Effector memory CD8-positive, alpha-beta T cell (primary cell): ENCODE results near the gene PAPLN.

ENCODE experiments used
- ATAC-seq: fragments of 150-1000 bp; cut with Tn5 transposase; replicated peaks from 2 replicates; pipeline ENCODE4 v1.10.0; 2021; ENCODE audit warnings: mild to moderate bottlenecking, moderate library complexity
- DNase-seq, 3 experiments: peaks; one replicate each; pipeline ENCODE4 v3.0.0; 2021
- H3K27ac Mint-ChIP-seq, 2 donors: one replicate each; pipeline ENCODE4 v1.8.0; 2022; ENCODE audit warnings: mild to moderate bottlenecking in 2 of 2, mixed read lengths in 2 of 2, moderate library complexity in 2 of 2
- H3K27me3 Mint-ChIP-seq, 2 donors: one replicate each; pipeline ENCODE4 v1.8.0; 2022; ENCODE audit warnings: mixed read lengths in 2 of 2
- H3K36me3 Mint-ChIP-seq: one replicate; pipeline ENCODE4 v1.8.0; 2022; ENCODE audit warnings: mild to moderate bottlenecking, moderate library complexity, mixed read lengths; ENCODE audit not compliant: insufficient read depth
- H3K4me1 Mint-ChIP-seq, 2 donors: one replicate each; pipeline ENCODE4 v1.8.0; 2022; ENCODE audit warnings: low read depth in 2 of 2, mixed read lengths in 2 of 2
- H3K4me3 Mint-ChIP-seq, 2 donors: one replicate each; pipeline ENCODE4 v1.8.0; 2022; ENCODE audit warnings: mild to moderate bottlenecking in 2 of 2, mixed read lengths in 2 of 2, moderate library complexity in 2 of 2
- H3K9me3 Mint-ChIP-seq, 2 donors: one replicate each; pipeline ENCODE4 v1.8.0; 2022; ENCODE audit warnings: mixed read lengths in 2 of 2

PAPLN gene

DNA sequence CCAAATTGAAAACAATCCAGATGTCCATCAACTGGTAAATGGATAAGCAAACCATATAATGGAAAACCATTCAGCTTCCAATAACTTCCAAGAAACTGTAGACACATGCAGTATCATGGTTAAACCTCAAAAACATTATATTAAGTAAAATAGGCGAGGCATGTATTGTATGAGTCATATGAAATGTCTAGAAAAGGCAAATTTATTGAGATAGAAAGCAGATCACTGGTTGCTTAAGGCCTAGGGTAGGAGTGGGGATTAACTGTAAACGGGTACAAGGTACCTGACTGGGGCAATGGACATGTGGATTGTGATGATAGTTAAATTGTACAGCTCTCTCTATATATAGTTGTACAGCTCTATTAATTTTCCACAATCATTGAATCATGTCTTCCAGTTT, 21.3 kb upstream of the PAPLN start:
- H3K27me3 Mint-ChIP-seq = no peaks in the 10 kb centered on the region
- no peaks in the 10 kb centered on the region for H3K9me3 Mint-ChIP-seq
- no peaks in the 10 kb centered on the region for H3K4me1 Mint-ChIP-seq
- H3K27ac Mint-ChIP-seq = no peak overlapping the region
- peaks cover 79% of the 10 kb centered on the region for H3K36me3 Mint-ChIP-seq
- no peak overlapping the region for H3K4me3 Mint-ChIP-seq
- no peak for ATAC-seq
- DNase-seq = no peak

DNA sequence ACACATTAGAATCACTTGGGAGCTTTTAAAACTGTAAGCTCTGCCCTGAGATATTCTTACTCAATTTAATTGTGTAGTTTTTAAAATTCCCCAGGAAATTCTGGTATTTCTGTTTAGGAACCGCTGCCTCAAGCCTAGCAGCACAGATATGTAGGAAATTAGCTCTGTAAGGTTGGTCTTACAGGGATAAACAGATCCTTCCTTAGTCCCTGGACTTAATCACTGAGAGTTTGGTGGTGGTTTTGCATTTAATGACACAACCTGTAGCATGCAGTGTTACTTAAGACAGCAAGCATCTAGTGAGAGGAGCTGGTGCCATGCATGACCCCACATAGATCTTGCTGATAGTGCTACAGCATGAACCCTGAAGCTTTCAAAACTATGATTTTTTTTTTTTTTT, 19.9 kb upstream of the PAPLN start:
- Mint-ChIP-seq H3K27me3 (no peaks in the 10 kb centered on the region), H3K4me1 (no peaks in the 10 kb centered on the region), H3K36me3 (peaks cover 74% of the 10 kb centered on the region), H3K4me3 (no peak overlapping the region), H3K27ac (no peak overlapping the region), H3K9me3 (no peaks in the 10 kb centered on the region)
- DNase-seq (no peak), ATAC-seq (no peak)

DNA sequence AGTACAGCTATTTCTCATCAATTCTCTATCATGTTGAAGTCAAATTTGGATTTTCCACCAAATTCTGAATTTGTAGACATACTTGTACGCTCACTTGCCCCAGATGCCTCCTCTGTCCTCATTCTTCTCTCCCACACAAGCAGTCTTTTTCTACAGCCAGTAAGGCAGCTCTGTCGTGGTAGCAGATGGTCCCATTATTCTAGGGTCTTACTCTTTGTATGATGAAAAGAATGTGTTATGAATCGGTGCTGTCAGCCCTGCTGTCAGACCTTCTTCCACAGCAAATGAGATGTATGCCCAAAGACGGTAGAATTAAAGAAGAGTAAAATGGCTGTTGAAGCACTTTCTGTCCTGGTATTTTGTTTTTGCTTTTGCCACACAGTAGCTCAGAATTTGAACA, 17.2 kb upstream of the PAPLN start:
- DNase-seq (no peak), ATAC-seq (no peak)
- peaks cover 57% of the 10 kb centered on the region for H3K36me3 Mint-ChIP-seq
- no peak overlapping the region for H3K4me3 Mint-ChIP-seq
- no peaks in the 10 kb centered on the region for H3K4me1 Mint-ChIP-seq
- no peaks in the 10 kb centered on the region for H3K9me3 Mint-ChIP-seq
- no peaks in the 10 kb centered on the region for H3K27me3 Mint-ChIP-seq
- H3K27ac Mint-ChIP-seq = peak overlapping the region in 1 of 2 donors; percentile 0

DNA sequence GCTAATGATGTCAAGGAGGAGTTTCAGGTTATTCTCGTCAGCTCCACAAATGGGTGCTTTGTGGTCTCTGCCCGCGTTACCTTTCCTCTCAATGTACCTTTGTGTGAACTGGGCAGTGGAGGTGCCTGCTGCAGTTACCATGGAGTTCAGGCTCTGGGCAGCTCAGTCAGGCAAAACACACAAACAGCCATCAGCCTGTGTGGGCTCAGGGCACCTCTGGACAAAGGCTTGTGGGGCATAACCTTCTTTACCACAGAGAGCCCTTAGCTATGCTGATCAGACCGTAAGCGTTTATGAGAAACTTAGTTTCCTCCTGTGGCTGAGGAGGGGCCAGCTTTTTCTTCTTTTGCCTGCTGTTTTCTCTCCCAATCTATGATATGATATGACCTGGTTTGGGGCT, 16.7 kb upstream of the PAPLN start:
- Mint-ChIP-seq H3K9me3 (no peaks in the 10 kb centered on the region), H3K4me1 (no peaks in the 10 kb centered on the region), H3K4me3 (no peak overlapping the region), H3K27ac (peak overlapping the region in 1 of 2 donors; percentile 0), H3K36me3 (peaks cover 55% of the 10 kb centered on the region), H3K27me3 (no peaks in the 10 kb centered on the region)
- DNase-seq (no peak), ATAC-seq (no peak)

DNA sequence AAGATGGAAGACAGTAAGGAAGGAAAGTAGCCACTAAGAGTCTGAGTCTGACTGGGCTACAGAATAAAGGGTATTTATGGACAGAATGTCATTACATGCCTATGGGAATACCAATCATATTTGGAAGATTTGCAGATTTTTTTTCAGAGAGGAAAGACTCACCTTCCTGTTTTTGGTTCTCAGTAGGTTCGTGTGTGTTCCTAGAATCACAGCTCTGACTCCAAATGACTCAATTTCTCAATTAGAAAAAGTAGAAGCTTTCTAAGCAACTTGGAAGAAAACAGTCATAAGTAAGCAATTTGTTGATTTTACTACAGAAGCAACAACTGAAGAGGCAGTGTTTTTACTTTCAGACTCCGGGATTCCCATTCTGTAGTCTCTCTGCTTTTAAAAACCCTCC, 15.4 kb upstream of the PAPLN start:
- DNase-seq (no peak), ATAC-seq (no peak)
- no peaks in the 10 kb centered on the region for H3K9me3 Mint-ChIP-seq
- no peaks in the 10 kb centered on the region for H3K4me1 Mint-ChIP-seq
- H3K27ac Mint-ChIP-seq = peak overlapping the region in 1 of 2 donors; percentile 23
- no peak overlapping the region for H3K4me3 Mint-ChIP-seq
- no peaks in the 10 kb centered on the region for H3K27me3 Mint-ChIP-seq
- peaks cover 51% of the 10 kb centered on the region for H3K36me3 Mint-ChIP-seq

DNA sequence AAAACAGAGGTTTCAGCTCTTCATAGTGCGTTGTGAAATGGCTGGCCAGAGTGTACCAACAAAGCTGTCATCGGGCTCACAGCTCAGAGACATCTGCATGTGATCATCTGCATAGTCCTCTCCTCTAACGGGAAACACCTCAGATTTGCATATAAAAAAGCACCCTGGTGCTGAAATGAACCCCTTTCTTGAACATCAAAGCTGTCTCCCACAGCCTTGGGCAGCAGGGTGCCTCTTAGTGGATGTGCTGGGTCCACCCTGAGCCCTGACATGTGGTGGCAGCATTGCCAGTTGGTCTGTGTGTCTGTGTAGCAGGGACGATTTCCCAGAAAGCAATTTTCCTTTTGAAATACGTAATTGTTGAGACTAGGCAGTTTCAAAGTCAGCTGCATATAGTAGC, 14.3 kb upstream of the PAPLN start:
- H3K27ac Mint-ChIP-seq = no peak overlapping the region
- DNase-seq = no peak
- no peaks in the 10 kb centered on the region for H3K4me1 Mint-ChIP-seq
- H3K4me3 Mint-ChIP-seq = no peak overlapping the region
- no peaks in the 10 kb centered on the region for H3K27me3 Mint-ChIP-seq
- peaks cover 46% of the 10 kb centered on the region for H3K36me3 Mint-ChIP-seq
- ATAC-seq = no peak
- H3K9me3 Mint-ChIP-seq = no peaks in the 10 kb centered on the region

DNA sequence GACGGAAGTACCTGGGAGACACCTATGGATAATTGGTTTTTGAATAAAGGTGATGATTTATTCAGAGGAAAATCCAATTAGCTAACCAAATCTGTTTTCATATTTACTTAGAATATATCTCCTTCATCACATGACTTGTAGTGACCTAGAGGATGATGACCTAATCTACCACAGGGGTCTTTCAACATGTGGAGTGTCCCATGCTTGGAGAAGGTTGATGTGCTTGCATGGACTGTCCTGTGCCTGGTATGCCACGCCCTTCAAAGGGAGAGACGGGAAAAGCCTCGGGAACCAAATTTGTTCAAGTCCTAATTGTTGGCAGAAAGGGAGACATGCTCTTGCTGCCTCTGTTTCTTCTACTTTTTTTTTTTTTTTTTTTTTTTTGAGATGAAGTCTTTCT, 11.8 kb upstream of the PAPLN start:
- DNase-seq (no peak), ATAC-seq (no peak)
- H3K36me3 Mint-ChIP-seq = peaks cover 27% of the 10 kb centered on the region
- H3K9me3 Mint-ChIP-seq = no peaks in the 10 kb centered on the region
- no peaks in the 10 kb centered on the region for H3K27me3 Mint-ChIP-seq
- no peak overlapping the region for H3K27ac Mint-ChIP-seq
- H3K4me3 Mint-ChIP-seq = no peak overlapping the region
- peaks cover 0 to 3% of the 10 kb centered on the region in 2 donors for H3K4me1 Mint-ChIP-seq

DNA sequence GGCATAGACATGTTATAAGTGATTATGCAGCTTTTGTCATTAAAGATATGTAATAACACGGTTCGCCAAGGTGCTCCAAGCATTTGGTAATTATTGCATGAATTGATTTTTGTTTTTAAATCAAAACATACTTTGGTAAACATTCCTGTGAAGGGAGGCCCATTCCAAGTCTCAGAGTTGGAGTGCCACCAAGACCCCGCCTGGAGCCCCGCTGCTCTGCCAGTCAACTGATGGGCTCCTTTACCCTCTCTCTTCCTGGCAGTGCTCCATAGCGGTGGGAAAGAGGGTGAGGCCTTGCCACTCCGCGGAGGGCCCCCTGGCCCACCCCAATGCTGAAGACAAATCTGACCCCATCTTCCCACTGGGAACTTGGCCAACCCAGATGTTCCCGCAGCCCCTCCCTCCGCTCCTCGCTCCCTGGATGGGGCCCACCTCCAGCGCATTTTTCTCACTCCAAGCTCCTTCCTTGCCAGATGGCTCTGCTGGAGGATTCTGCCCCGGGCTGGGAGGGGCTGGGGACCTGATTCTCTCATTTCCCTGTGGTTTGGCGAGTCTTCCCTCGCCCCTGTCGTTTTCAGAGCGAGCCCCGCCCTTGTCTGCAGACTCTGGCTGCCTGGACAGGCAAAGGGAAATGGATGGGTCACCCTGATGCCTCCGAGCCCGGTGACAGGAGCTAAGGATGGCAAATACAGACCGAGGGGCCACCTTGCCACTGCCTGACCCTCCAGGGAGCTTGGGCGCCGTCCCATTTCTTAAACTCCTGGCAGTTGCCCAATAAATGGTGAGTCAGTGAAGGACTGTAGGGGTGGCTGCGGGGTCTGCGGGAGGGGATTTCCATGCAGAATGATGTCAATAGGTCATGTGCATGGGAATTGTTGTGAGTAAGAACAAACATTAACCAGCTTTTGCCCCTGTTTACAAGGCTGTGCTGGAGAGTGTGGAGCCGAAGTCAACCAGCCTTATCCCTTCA, 9.2 kb upstream of the PAPLN start:
- ATAC-seq (no peak), DNase-seq (no peak)
- no peak overlapping the region for H3K27ac Mint-ChIP-seq
- H3K4me1 Mint-ChIP-seq = peaks cover 0 to 3% of the 10 kb centered on the region in 2 donors
- H3K27me3 Mint-ChIP-seq = peaks cover 0 to 10% of the 10 kb centered on the region in 2 donors
- peaks cover 14% of the 10 kb centered on the region for H3K36me3 Mint-ChIP-seq
- no peaks in the 10 kb centered on the region for H3K9me3 Mint-ChIP-seq
- no peak overlapping the region for H3K4me3 Mint-ChIP-seq

DNA sequence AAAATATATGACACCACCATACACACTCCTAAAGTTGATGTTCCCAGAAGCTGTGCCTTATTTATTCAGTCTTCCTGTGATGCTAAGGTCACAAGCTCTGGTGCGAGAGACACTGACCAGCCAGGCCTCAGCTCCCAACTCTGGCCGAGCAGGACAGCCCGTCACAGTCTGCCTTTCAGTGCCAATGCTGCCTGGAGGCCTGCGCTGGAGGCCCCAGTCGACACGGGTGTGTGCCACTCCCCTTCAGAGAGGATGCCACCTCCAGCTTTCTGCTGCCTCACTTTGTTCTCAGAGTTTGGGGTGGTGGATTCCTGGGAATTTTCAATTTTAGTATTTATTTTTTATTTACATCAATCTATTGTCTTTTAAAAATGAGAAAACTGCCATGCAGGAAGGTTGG, 7.3 kb upstream of the PAPLN start:
- H3K27me3 Mint-ChIP-seq = peaks cover 17 to 30% of the 10 kb centered on the region in 2 donors
- H3K9me3 Mint-ChIP-seq = no peaks in the 10 kb centered on the region
- no peak overlapping the region for H3K4me3 Mint-ChIP-seq
- DNase-seq = no peak
- H3K4me1 Mint-ChIP-seq = peaks cover 0 to 3% of the 10 kb centered on the region in 2 donors
- peaks cover 14% of the 10 kb centered on the region for H3K36me3 Mint-ChIP-seq
- no peak overlapping the region for H3K27ac Mint-ChIP-seq
- ATAC-seq = no peak

DNA sequence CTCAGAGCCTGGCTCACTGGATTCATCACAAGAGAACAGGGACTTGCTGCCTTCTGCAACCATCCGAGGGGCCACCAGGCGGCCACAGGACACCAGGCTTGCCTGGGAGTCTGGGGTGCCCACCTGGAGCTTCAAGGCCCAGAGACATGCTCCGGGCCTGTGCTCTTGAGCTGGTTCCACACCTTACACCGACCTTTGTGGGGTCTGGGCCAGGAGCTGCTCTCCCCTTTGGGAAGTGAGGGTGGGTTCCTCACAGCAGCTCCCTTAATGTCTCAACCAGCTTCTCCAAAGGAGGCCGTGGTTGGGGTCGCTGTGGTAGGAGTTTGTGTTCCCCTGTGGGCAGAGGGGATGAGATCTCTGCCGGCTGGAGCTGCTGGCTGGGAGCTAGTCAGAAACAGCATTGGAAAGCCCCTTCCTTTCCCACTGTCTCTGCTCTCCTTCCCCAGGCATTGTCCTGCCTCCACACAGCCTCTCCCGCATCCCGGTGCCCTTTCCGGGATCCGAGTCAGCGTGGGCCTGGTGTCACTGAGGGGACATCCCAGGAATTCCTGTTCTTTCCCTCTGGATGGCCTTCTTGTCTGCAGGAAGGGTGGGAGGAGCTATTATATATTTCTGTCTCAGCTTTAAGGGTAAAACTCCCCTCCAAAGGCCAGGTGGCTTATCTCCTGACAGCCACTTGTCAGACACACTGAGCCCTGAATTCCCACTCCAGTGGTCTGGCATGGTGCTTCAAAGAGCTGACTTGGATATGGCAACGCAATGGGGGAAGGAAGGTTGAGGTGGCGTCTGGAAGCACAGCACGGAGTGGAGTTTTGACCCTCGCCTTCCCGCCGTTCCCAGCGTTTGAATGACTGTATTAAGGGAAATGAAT, 5.1 kb upstream of the PAPLN start:
- DNase-seq = no peak
- H3K27me3 Mint-ChIP-seq = peaks cover 39 to 52% of the 10 kb centered on the region in 2 donors
- H3K4me3 Mint-ChIP-seq = no peak overlapping the region
- no peak for ATAC-seq
- peaks cover 5% of the 10 kb centered on the region for H3K36me3 Mint-ChIP-seq
- peaks cover 7 to 9% of the 10 kb centered on the region in 2 donors for H3K4me1 Mint-ChIP-seq
- H3K27ac Mint-ChIP-seq = no peak overlapping the region
- H3K9me3 Mint-ChIP-seq = no peaks in the 10 kb centered on the region

DNA sequence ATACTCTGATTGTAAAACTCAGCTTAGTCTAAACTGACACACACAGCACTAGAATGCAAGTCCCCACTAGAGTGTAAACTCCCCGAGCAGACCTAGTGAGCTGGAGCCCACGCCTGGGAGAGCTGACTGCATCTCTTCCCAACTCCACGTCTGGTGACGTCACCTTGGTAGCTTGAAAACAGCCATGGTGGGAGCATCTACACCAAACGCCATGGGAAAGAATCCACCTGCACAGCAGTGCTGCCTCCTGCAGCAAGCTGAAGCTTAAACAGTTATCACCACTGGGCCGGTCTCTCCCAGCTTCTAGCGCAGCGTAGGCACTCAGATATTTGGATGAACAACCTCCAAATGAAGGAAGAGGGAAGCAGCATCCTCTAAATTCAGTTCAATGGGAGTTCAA, 4.3 kb upstream of the PAPLN start:
- Mint-ChIP-seq H3K36me3 (no peaks in the 10 kb centered on the region), H3K27me3 (peaks cover 41 to 55% of the 10 kb centered on the region in 2 donors), H3K9me3 (no peaks in the 10 kb centered on the region), H3K4me1 (peaks cover 7 to 10% of the 10 kb centered on the region in 2 donors), H3K4me3 (no peak overlapping the region), H3K27ac (no peak overlapping the region)
- no peak for DNase-seq
- no peak for ATAC-seq

DNA sequence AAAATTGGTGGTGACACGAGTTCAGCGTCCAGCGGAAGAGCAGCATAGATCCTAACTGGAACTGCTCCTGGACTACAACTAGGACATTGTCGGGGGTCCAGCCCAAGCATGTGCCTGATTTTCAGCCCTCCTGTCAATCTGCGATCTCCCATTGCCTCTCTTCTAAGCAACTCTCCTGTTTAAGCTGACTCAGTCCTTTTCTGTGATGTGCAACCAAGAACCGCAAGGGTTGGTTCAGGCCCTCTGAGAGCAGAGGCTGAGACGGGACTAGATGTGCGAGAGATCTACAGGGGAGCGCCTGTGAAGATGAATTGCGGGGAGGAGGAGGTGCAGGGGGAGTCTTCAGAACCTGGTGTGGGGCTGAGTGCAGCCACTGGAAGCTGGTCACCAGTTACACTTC, 3.7 kb upstream of the PAPLN start:
- Mint-ChIP-seq H3K9me3 (no peaks in the 10 kb centered on the region), H3K4me1 (peaks cover 7 to 8% of the 10 kb centered on the region in 2 donors), H3K27ac (no peak overlapping the region), H3K27me3 (peaks cover 45 to 60% of the 10 kb centered on the region in 2 donors), H3K4me3 (no peak overlapping the region), H3K36me3 (no peaks in the 10 kb centered on the region)
- DNase-seq (no peak), ATAC-seq (no peak)

DNA sequence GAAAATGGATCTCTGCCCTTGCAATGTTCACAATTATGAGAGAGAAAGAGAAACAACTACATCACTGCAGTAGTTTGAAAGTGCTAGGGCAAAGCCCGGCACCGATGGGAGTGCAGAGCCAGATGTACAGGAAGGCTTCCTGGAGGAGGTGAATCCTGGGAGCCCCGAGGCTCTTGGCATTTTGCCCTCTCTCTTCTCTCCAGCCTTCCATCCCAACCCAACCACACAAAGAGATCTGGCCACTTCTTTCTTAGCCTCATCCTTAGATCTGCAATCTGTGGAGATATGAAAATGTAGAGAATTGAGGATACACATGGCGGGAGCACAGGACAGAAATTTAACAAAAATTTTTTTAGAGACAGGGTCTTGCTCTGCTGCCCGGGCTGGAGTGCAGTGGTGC, 3.3 kb upstream of the PAPLN start:
- H3K27me3 Mint-ChIP-seq = peaks cover 49 to 65% of the 10 kb centered on the region in 2 donors
- no peaks in the 10 kb centered on the region for H3K9me3 Mint-ChIP-seq
- H3K4me3 Mint-ChIP-seq = no peak overlapping the region
- DNase-seq (no peak), ATAC-seq (no peak)
- H3K27ac Mint-ChIP-seq = no peak overlapping the region
- peaks cover 7 to 8% of the 10 kb centered on the region in 2 donors for H3K4me1 Mint-ChIP-seq
- H3K36me3 Mint-ChIP-seq = no peaks in the 10 kb centered on the region
